IMR-90 (cell line): ENCODE data around the gene ITIH5. TPM values are rescaled to one million over a fixed set of nuclear protein-coding genes. Genes with fewer than 3 reads are reported as not detected.

Experiments used
- ATAC-seq: fragments of 200-7000 bp; cut with Tn5 transposase; 2 replicates; pipeline ENCODE4 v1.9.1; 2020; ENCODE audit warnings: low read depth, mild to moderate bottlenecking, moderate library complexity
- BruUV-seq: library from RNA; stranded (reverse); fragments of 400-500 nt; replicated peaks from 2 replicates; lab custom pipeline; 2021; lab: Mats Ljungman, UMichigan
- CTCF ChIA-PET: fragments of 300-600 bp; formaldehyde crosslinking; extraction: SDS; loops from one replicate; lab custom pipeline; 2021; ENCODE audit warnings: antibody characterized with exemption; lab: Yijun Ruan, JAX
- POLR2A ChIA-PET: fragments of 300-600 bp; sonication (Branson Sonifier 250); formaldehyde crosslinking; loops from one replicate; lab custom pipeline; 2022; ENCODE audit warnings: antibody characterized with exemption; ENCODE audit not compliant: unreplicated experiment; lab: Charles Lee
- DNase-seq: peaks from one replicate; pipeline ENCODE4 v3.0.0; 2013
- H2AFZ ChIP-seq: replicated peaks from 2 replicates; pipeline ENCODE3; 2013; ENCODE audit warnings: low read length, mild to moderate bottlenecking; ENCODE audit not compliant: poor library complexity
- H2AK5ac ChIP-seq: 2 replicates; pipeline ENCODE4 v1.6.1; 2013; ENCODE audit warnings: low read depth, low read length, inconsistent platforms
- H2AK9ac ChIP-seq: replicated peaks from 2 replicates; pipeline ENCODE3; 2013; ENCODE audit warnings: mild to moderate bottlenecking, low read depth, low read length, moderate library complexity; ENCODE audit not compliant: poor library complexity
- H2BK120ac ChIP-seq: 2 replicates; pipeline ENCODE4 v1.6.1; 2013; ENCODE audit warnings: low read depth, low read length, inconsistent platforms
- H2BK15ac ChIP-seq: 3 replicates; pipeline ENCODE4 v1.6.1; 2013; ENCODE audit warnings: low read depth, low read length, inconsistent platforms
- H2BK20ac ChIP-seq: 2 replicates; pipeline ENCODE4 v1.6.1; 2013; ENCODE audit warnings: low read depth, mild to moderate bottlenecking, inconsistent platforms, low read length, moderate library complexity
- H2BK5ac ChIP-seq: 2 replicates; pipeline ENCODE4 v1.6.1; 2013; ENCODE audit warnings: mild to moderate bottlenecking, low read depth, low read length, inconsistent platforms; ENCODE audit not compliant: poor library complexity, severe bottlenecking
- H3K14ac ChIP-seq: replicated peaks from 2 replicates; pipeline ENCODE4 v1.6.1; 2013; ENCODE audit warnings: low read depth, low read length, inconsistent platforms
- H3K18ac ChIP-seq: 2 replicates; pipeline ENCODE4 v1.6.1; 2013; ENCODE audit warnings: low read depth, low read length, control low read depth
- H3K23ac ChIP-seq: 2 replicates; pipeline ENCODE4 v1.6.1; 2013; ENCODE audit warnings: low read depth, low read length, inconsistent platforms
- H3K27ac ChIP-seq: 2 replicates; pipeline ENCODE4 v1.5.1; 2013; ENCODE audit warnings: mild to moderate bottlenecking, control low read depth, low read length; ENCODE audit not compliant: insufficient read depth
- H3K27me3 ChIP-seq: 2 replicates; pipeline ENCODE4 v1.6.1; 2013; ENCODE audit warnings: low read length; ENCODE audit not compliant: control insufficient read depth, insufficient read depth
- H3K36me3 ChIP-seq: 2 replicates; pipeline ENCODE4 v1.6.1; 2013; ENCODE audit warnings: low read length, mixed read lengths; ENCODE audit not compliant: control insufficient read depth, insufficient read depth
- H3K4ac ChIP-seq: 2 replicates; pipeline ENCODE4 v1.6.1; 2013; ENCODE audit warnings: low read depth, low read length, inconsistent platforms
- H3K4me1 ChIP-seq: 2 replicates; pipeline ENCODE4 v1.6.1; 2013; ENCODE audit warnings: low read length, mixed read lengths; ENCODE audit not compliant: control insufficient read depth, insufficient read depth
- H3K4me2 ChIP-seq: 2 replicates; pipeline ENCODE4 v1.6.1; 2013; ENCODE audit warnings: low read depth, mild to moderate bottlenecking, control low read depth, low read length, moderate library complexity
- H3K4me3 ChIP-seq: 2 replicates; pipeline ENCODE4 v1.5.1; 2013; ENCODE audit warnings: low read depth, mild to moderate bottlenecking, control low read depth, low read length, moderate library complexity; ENCODE audit not compliant: insufficient read depth
- H3K56ac ChIP-seq: 2 replicates; pipeline ENCODE4 v1.6.1; 2013; ENCODE audit warnings: low read length, inconsistent platforms; ENCODE audit not compliant: insufficient read depth; ENCODE audit errors: extremely low read depth
- H3K79me1 ChIP-seq, 2 experiments: 2 replicates each; pipeline ENCODE4 v1.6.1; 2013; ENCODE audit warnings: low read length in 2 of 2, inconsistent platforms in 1 of 2, low read depth in 1 of 2
- H3K9ac ChIP-seq: 2 replicates; pipeline ENCODE4 v1.6.1; 2013; ENCODE audit warnings: low read depth, low read length, control low read depth
- H3K9me1 ChIP-seq: 2 replicates; pipeline ENCODE4 v1.6.1; 2013; ENCODE audit warnings: low read length, inconsistent platforms; ENCODE audit not compliant: insufficient read depth
- H3K9me3 ChIP-seq: 2 replicates; pipeline ENCODE4 v1.6.1; 2013; ENCODE audit warnings: low read length; ENCODE audit not compliant: control insufficient read depth, insufficient read depth
- H4K20me1 ChIP-seq: 2 replicates; pipeline ENCODE4 v1.6.1; 2013; ENCODE audit warnings: low read length, inconsistent platforms; ENCODE audit not compliant: insufficient read depth
- H4K5ac ChIP-seq: 2 replicates; pipeline ENCODE4 v1.6.1; 2013; ENCODE audit warnings: mild to moderate bottlenecking, low read depth, low read length, control low read depth
- H4K8ac ChIP-seq, 2 experiments: 2 replicates each; pipeline ENCODE4 v1.6.1; 2013; ENCODE audit warnings: low read depth in 2 of 2, low read length in 2 of 2, control low read depth in 1 of 2, inconsistent platforms in 1 of 2
- H4K91ac ChIP-seq: 2 replicates; pipeline ENCODE4 v1.6.1; 2013; ENCODE audit warnings: low read depth, low read length, inconsistent platforms; ENCODE audit not compliant: insufficient read depth
- CEBPB ChIP-seq: IDR thresholded peaks from 2 replicates; pipeline ENCODE4 v1.6.1; 2012; ENCODE audit warnings: low read depth, low read length, improper control_type of control experiment
- FOS ChIP-seq: fragments of 150-350 bp; IDR thresholded peaks from 2 replicates; pipeline ENCODE4 v1.6.1; 2016; ENCODE audit warnings: low read depth, low read length
- NFE2L2 ChIP-seq: fragments of 150-350 bp; IDR thresholded peaks from 2 replicates; pipeline ENCODE4 v1.6.1; 2016; ENCODE audit warnings: low read depth, mild to moderate bottlenecking, low read length
- SMC3 ChIP-seq: fragments of 150-350 bp; IDR thresholded peaks from 2 replicates; pipeline ENCODE4 v1.6.1; 2016; ENCODE audit warnings: low read depth, mild to moderate bottlenecking, antibody characterized with exemption, low read length, moderate library complexity
- WGBS, 2 experiments: methylation state at CpG; one replicate each; pipeline versions ENCODE4 v1.1.5 to v1.1.7; 2013; ENCODE audit warnings: missing lambda C conversion rate in 2 of 2; ENCODE audit not compliant: insufficient read length in 1 of 2; ENCODE audit errors: extremely low coverage in 2 of 2; 5-methylcytosine and 5-hydroxymethylcytosine counted together
- dilution Hi-C: fragments of 300-500 bp; cut with HindIII; formaldehyde crosslinking; loops from one replicate; pipeline ENCODE4 v1.14.3; 2018; ENCODE audit warnings: low sequenced_read_pairs; ENCODE audit not compliant: unreplicated experiment
- in situ Hi-C: fragments of 300-500 bp; cut with MboI; formaldehyde crosslinking; loops from 3 replicates; pipeline ENCODE4 v1.14.3; 2019; ENCODE audit warnings: low sequenced_read_pairs, inconsistent platforms, mixed read lengths
- intact Hi-C: fragments of 100-400 bp; cut with micrococcal nuclease; formaldehyde crosslinking; loops from 2 replicates; pipeline ENCODE4 v1.10.0; 2022
- polyA plus RNA-seq, 3 experiments: library from polyadenylated mRNA; depleted of rRNA; stranded (reverse); fragments of >200 nt; gene quantifications; 2 replicates each; pipeline ENCODE4 v1.2.3, GENCODE V29; 2012; ENCODE audit warnings: low replicate concordance in 1 of 3
- total RNA-seq: library from RNA; depleted of rRNA; stranded (reverse); fragments of >200 nt; gene quantifications from 2 replicates; pipeline ENCODE4 v1.2.3, GENCODE V29; 2012
- TF ChIP-seq, protein P1 (sequence below): fragments of 150-350 bp; IDR thresholded peaks from 2 replicates; pipeline ENCODE4 v1.6.1; 2016; ENCODE audit warnings: low read depth, mild to moderate bottlenecking, low read length, moderate library complexity, borderline replicate concordance

ITIH5 gene
- total and polyA plus RNA-seq, 2 of the 4 experiments (the other 2 are of a cell fraction) = under 0.01 to 0.07 TPM

GRCh38 chr10:7559386-7559785 is 107.4 kb downstream of the ITIH5 start:
- H3K4me2 ChIP-seq = no peak overlapping the region
- in situ Hi-C loops = no loop called here
- no peaks in the 10 kb centered on the region for H4K20me1 ChIP-seq
- POLR2A ChIA-PET = no interaction called here
- H3K9ac ChIP-seq = no peak overlapping the region
- H2AK9ac ChIP-seq = no peak overlapping the region
- no peak overlapping the region for H3K56ac ChIP-seq
- no peak overlapping the region for H2AFZ ChIP-seq
- no peaks in the 10 kb centered on the region for H3K36me3 ChIP-seq
- no peak overlapping the region for H4K91ac ChIP-seq
- H3K27me3 ChIP-seq = no peaks in the 10 kb centered on the region; the same call in 1 of the 2 replicates
- BruUV-seq = no TSS peak
- H3K4me1 ChIP-seq = peaks cover 11% of the 10 kb centered on the region; the same call in 1 of the 2 replicates
- ATAC-seq = peak; percentile 51
- no CpG with 5 or more reads among the region's 3 CpGs for WGBS, 2 experiments
- TF ChIP-seq FOS (no peak), CEBPB (no peak), SMC3 (no peak), NFE2L2 (no peak)
- TF ChIP-seq, protein P1, sequence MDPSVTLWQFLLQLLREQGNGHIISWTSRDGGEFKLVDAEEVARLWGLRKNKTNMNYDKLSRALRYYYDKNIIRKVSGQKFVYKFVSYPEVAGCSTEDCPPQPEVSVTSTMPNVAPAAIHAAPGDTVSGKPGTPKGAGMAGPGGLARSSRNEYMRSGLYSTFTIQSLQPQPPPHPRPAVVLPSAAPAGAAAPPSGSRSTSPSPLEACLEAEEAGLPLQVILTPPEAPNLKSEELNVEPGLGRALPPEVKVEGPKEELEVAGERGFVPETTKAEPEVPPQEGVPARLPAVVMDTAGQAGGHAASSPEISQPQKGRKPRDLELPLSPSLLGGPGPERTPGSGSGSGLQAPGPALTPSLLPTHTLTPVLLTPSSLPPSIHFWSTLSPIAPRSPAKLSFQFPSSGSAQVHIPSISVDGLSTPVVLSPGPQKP = no peak
- no peak overlapping the region for H3K18ac ChIP-seq
- no peak overlapping the region for H3K4me3 ChIP-seq
- H3K4ac ChIP-seq = no peak overlapping the region
- H3K27ac ChIP-seq = peak overlapping the region; percentile 57; the same call in 1 of the 2 replicates
- no peak overlapping the region for H3K14ac ChIP-seq
- H4K8ac ChIP-seq = no peak overlapping the region
- no peak overlapping the region for H2AK5ac ChIP-seq
- peaks cover 2% of the 10 kb centered on the region; the same call in 1 of the 2 replicates for H3K9me3 ChIP-seq
- no peaks in the 10 kb centered on the region for H3K9me1 ChIP-seq
- H3K23ac ChIP-seq = no peak overlapping the region
- H2BK5ac ChIP-seq = no peak overlapping the region
- intact Hi-C loops = no loop called here
- no peak overlapping the region for H2BK15ac ChIP-seq
- no peaks in the 10 kb centered on the region for H3K79me1 ChIP-seq
- no peak overlapping the region for H4K5ac ChIP-seq
- no peak overlapping the region for H2BK120ac ChIP-seq
- CTCF ChIA-PET = interaction anchor here (0.7 kb wide), 1 partner anchor 18 kb away, joined by 4 read pairs; no protein-coding TSS in a partner anchor
- dilution Hi-C loops = no loop called here
- H2BK20ac ChIP-seq = no peak overlapping the region
- no peak for DNase-seq
